Mucosa of stomach (tissue), 1 donor: ENCODE measurements around the gene ZNF700.
"Not testable (repeated sequence)": the region's sequence is repeated elsewhere in the genome, so short reads cannot be mapped to it uniquely, and the experiment has no call there.

ENCODE experiments used
- H3K27me3 ChIP-seq: one replicate; pipeline ENCODE4 v1.7.0; 2013; ENCODE audit warnings: mild to moderate bottlenecking, low read length; ENCODE audit not compliant: control insufficient read depth, insufficient read depth
- H3K36me3 ChIP-seq: one replicate; pipeline ENCODE4 v1.7.0; 2013; ENCODE audit warnings: low read length; ENCODE audit not compliant: control insufficient read depth, insufficient read depth
- H3K4me1 ChIP-seq: one replicate; pipeline ENCODE4 v1.7.0; 2013; ENCODE audit warnings: mild to moderate bottlenecking, low read length; ENCODE audit not compliant: control insufficient read depth, insufficient read depth
- H3K4me3 ChIP-seq: one replicate; pipeline ENCODE4 v1.7.0; 2013; ENCODE audit warnings: low read length
- H3K9ac ChIP-seq: one replicate; pipeline ENCODE4 v1.7.0; 2013; ENCODE audit warnings: mild to moderate bottlenecking, low read length, moderate library complexity
- H3K9me3 ChIP-seq: one replicate; pipeline ENCODE4 v1.7.0; 2013; ENCODE audit warnings: mild to moderate bottlenecking, low read length, moderate library complexity; ENCODE audit not compliant: control insufficient read depth
- donor health status: Pancreatic carcinoma.

Gene ZNF700

GRCh38 chr19:11942843-11943108 is 17.9 kb downstream of the ZNF700 start:
- peaks cover 49% of the 10 kb centered on the region for H3K9me3 ChIP-seq
- no peak overlapping the region for H3K4me3 ChIP-seq
- no peak overlapping the region for H3K9ac ChIP-seq
- H3K27me3 ChIP-seq, result no peaks in the 10 kb centered on the region
- H3K36me3 ChIP-seq, result peaks cover 3% of the 10 kb centered on the region
- no peaks in the 10 kb centered on the region for H3K4me1 ChIP-seq

- no peak overlapping the region for H3K9ac ChIP-seq
- peaks cover 21% of the 10 kb centered on the region for H3K36me3 ChIP-seq
- no peak overlapping the region for H3K4me3 ChIP-seq
- no peaks in the 10 kb centered on the region for H3K27me3 ChIP-seq
- no peaks in the 10 kb centered on the region for H3K4me1 ChIP-seq
- peaks cover 66% of the 10 kb centered on the region for H3K9me3 ChIP-seq
Observed at GRCh38 chr19:11944656-11945055, 19.7 kb downstream of the ZNF700 start.

GRCh38 chr19:11948646-11949045 is 23.7 kb downstream of the ZNF700 start:
- no peaks in the 10 kb centered on the region for H3K27me3 ChIP-seq
- no peak overlapping the region for H3K9ac ChIP-seq
- peaks cover 27% of the 10 kb centered on the region for H3K36me3 ChIP-seq
- H3K4me3 ChIP-seq, result no peak overlapping the region
- no peaks in the 10 kb centered on the region for H3K4me1 ChIP-seq
- H3K9me3 ChIP-seq, result peaks cover 72% of the 10 kb centered on the region

GRCh38 chr19:11949201-11949600 is 24.3 kb downstream of the ZNF700 start:
- peaks cover 67% of the 10 kb centered on the region for H3K9me3 ChIP-seq
- H3K4me1 ChIP-seq, result no peaks in the 10 kb centered on the region
- no peak overlapping the region for H3K4me3 ChIP-seq
- H3K36me3 ChIP-seq, result peaks cover 27% of the 10 kb centered on the region
- H3K27me3 ChIP-seq, result no peaks in the 10 kb centered on the region
- H3K9ac ChIP-seq, result no peak overlapping the region

GRCh38 chr19:11949614-11950080 is 24.7 kb downstream of the ZNF700 start:
- H3K9me3 ChIP-seq, result peaks cover 62% of the 10 kb centered on the region
- H3K4me3 ChIP-seq, H3K4me1 ChIP-seq, H3K27me3 ChIP-seq, H3K9ac ChIP-seq: not testable (repeated sequence)
- H3K36me3 ChIP-seq, result peaks cover 27% of the 10 kb centered on the region

GRCh38 chr19:11950312-11950711 is 25.4 kb downstream of the ZNF700 start:
- no peak overlapping the region for H3K9ac ChIP-seq
- H3K9me3 ChIP-seq, result peaks cover 56% of the 10 kb centered on the region
- no peaks in the 10 kb centered on the region for H3K27me3 ChIP-seq
- H3K4me1 ChIP-seq, result no peaks in the 10 kb centered on the region
- no peak overlapping the region for H3K4me3 ChIP-seq
- peaks cover 27% of the 10 kb centered on the region for H3K36me3 ChIP-seq

GRCh38 chr19:11963566-11964355 is 38.9 kb downstream of the ZNF700 start:
- H3K4me3 ChIP-seq, result no peak overlapping the region
- no peaks in the 10 kb centered on the region for H3K27me3 ChIP-seq
- peak overlapping the region; percentile 26 for H3K9ac ChIP-seq
- H3K36me3 ChIP-seq, result no peaks in the 10 kb centered on the region
- H3K4me1 ChIP-seq, result peaks cover 11% of the 10 kb centered on the region
- no peaks in the 10 kb centered on the region for H3K9me3 ChIP-seq

- Histone ChIP-seq H3K9ac (peak overlapping the region; percentile 19), H3K27me3 (no peaks in the 10 kb centered on the region), H3K9me3 (no peaks in the 10 kb centered on the region), H3K4me1 (peaks cover 11% of the 10 kb centered on the region), H3K36me3 (no peaks in the 10 kb centered on the region), H3K4me3 (peak overlapping the region; percentile 64)
Observed at GRCh38 chr19:11964496-11964857, 39.6 kb downstream of the ZNF700 start.

GRCh38 chr19:11964858-11965645 is 40.1 kb downstream of the ZNF700 start, which contains the start of gene ZNF763:
ZNF763 (plus strand) TSS chr19:11965040; CDS start chr19:11965209, 169 bp downstream.
- Histone ChIP-seq H3K36me3 (no peaks in the 10 kb centered on the region), H3K9me3 (no peaks in the 10 kb centered on the region), H3K9ac (peak within 1 kb of the TSS; percentile 81), H3K4me3 (peak within 1 kb of the TSS; percentile 64), H3K4me1 (peaks cover 11% of the 10 kb centered on the region), H3K27me3 (no peaks in the 10 kb centered on the region)

- no peaks in the 10 kb centered on the region for H3K27me3 ChIP-seq
- H3K36me3 ChIP-seq, result no peaks in the 10 kb centered on the region
- no peak overlapping the region for H3K4me3 ChIP-seq
- H3K9me3 ChIP-seq, result no peaks in the 10 kb centered on the region
- no peak overlapping the region for H3K9ac ChIP-seq
- no peaks in the 10 kb centered on the region for H3K4me1 ChIP-seq
Observed at GRCh38 chr19:11970174-11970573, 45.3 kb downstream of the ZNF700 start.

- H3K9me3 ChIP-seq, result no peaks in the 10 kb centered on the region
- no peaks in the 10 kb centered on the region for H3K27me3 ChIP-seq
- H3K4me1 ChIP-seq, result no peaks in the 10 kb centered on the region
- H3K9ac ChIP-seq, result no peak overlapping the region
- no peaks in the 10 kb centered on the region for H3K36me3 ChIP-seq
- H3K4me3 ChIP-seq, result no peak overlapping the region
Observed at GRCh38 chr19:11971041-11971440, 46.1 kb downstream of the ZNF700 start.

GRCh38 chr19:11973019-11973810 is 48.3 kb downstream of the ZNF700 start:
- no peak overlapping the region for H3K9ac ChIP-seq
- no peaks in the 10 kb centered on the region for H3K9me3 ChIP-seq
- H3K36me3 ChIP-seq, result no peaks in the 10 kb centered on the region
- H3K4me1 ChIP-seq, result no peaks in the 10 kb centered on the region
- H3K27me3 ChIP-seq, result no peaks in the 10 kb centered on the region
- H3K4me3 ChIP-seq, result no peak overlapping the region
